Activated CD8-positive, alpha-beta memory T cell treated with anti-CD3 and anti-CD28 coated beads, Interleukin-2, amount 10 ng/mL, durations not matched to agents 7 days and 5 days (primary cell): Measurements from ENCODE around the gene SLC25A3. TPM values are rescaled to one million over a fixed set of nuclear protein-coding genes. Genes with fewer than 3 reads are reported as not detected.

Source experiments
- ATAC-seq: fragments of 150-1000 bp; cut with Tn5 transposase; one replicate; pipeline ENCODE4 v1.10.0; 2021; ENCODE audit warnings: moderate library complexity
- CTCF ChIA-PET: fragments of 350-600 bp; sonication (Branson Sonifier 250); formaldehyde crosslinking; loops from one replicate; lab custom pipeline; 2021; ENCODE audit warnings: antibody characterized with exemption; lab: Charles Lee
- DNase-seq: peaks from one replicate; pipeline ENCODE4 v3.0.0-alpha.2; 2020
- H3K27ac Mint-ChIP-seq: one replicate; pipeline ENCODE4 v1.8.0; 2021; ENCODE audit warnings: mild to moderate bottlenecking, mixed read lengths
- H3K27me3 Mint-ChIP-seq: one replicate; pipeline ENCODE4 v1.8.0; 2021; ENCODE audit warnings: mixed read lengths
- H3K36me3 Mint-ChIP-seq: one replicate; pipeline ENCODE4 v1.8.0; 2021; ENCODE audit warnings: mild to moderate bottlenecking, mixed read lengths
- H3K4me1 Mint-ChIP-seq: one replicate; pipeline ENCODE4 v1.8.0; 2021; ENCODE audit warnings: mixed read lengths
- H3K4me3 Mint-ChIP-seq: one replicate; pipeline ENCODE4 v1.8.0; 2021; ENCODE audit warnings: mild to moderate bottlenecking, moderate library complexity, mixed read lengths
- H3K9me3 Mint-ChIP-seq: one replicate; pipeline ENCODE4 v1.8.0; 2022; ENCODE audit warnings: low read depth, mixed read lengths
- total RNA-seq, 2 experiments: library from RNA; stranded (reverse); gene quantifications; one replicate each; pipeline ENCODE4 v1.2.3, GENCODE V29; 2021

Gene SLC25A3
- total RNA-seq, 2 experiments from 2014 or later = 360 to 485 TPM

DNA sequence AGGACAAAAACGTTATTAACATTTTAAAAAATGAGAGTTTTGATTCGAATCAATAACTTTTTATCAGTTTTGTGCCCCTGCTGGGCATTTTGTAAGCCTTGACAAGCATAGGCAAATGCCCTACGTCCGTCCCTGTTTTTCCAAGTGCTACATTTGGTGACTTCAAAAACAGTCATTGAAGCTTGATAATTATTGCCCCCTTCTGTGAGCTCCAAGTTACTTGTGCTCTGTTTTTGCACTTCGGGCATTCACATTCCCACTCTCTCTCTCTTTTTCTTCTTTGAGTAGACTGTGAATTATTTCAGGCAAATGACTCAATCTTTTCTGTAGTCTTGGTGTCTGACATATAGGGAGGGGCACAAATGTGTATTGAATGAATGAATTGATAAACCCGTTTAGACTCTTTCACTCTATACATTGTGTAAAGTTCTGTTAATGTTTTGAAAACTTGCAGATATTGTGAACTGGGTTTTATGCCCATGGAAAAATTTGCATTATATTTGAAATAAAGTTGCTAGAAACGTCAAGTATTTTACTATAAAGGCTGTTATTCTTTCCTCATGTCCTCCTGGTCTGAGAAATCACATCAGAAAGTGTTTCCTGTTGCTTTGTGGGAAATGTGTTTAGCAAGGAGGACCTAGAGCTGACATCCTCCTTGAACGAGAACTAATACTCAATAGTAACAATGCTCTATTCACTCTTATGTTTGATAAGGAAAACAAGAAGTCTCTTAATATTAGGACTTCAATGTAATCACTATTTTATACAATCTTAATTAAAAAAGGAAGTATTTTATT lies 53.0 kb downstream of the SLC25A3 start:
- DNase-seq (no peak), ATAC-seq (no peak)
- CTCF ChIA-PET = interaction anchor here (0.9 to 1.4 kb wide), 3 partner anchors 52 to 351 kb away, joined by 3 to 7 read pairs (median 3); partner anchors contain the start of gene SLC25A3
- H3K4me3 Mint-ChIP-seq = peak overlapping the region; percentile 92
- H3K27me3 Mint-ChIP-seq = no peaks in the 10 kb centered on the region
- peak overlapping the region; percentile 29 for H3K27ac Mint-ChIP-seq
- peaks cover 31% of the 10 kb centered on the region for H3K4me1 Mint-ChIP-seq
- peaks cover 31% of the 10 kb centered on the region for H3K36me3 Mint-ChIP-seq
- no peaks in the 10 kb centered on the region for H3K9me3 Mint-ChIP-seq

DNA sequence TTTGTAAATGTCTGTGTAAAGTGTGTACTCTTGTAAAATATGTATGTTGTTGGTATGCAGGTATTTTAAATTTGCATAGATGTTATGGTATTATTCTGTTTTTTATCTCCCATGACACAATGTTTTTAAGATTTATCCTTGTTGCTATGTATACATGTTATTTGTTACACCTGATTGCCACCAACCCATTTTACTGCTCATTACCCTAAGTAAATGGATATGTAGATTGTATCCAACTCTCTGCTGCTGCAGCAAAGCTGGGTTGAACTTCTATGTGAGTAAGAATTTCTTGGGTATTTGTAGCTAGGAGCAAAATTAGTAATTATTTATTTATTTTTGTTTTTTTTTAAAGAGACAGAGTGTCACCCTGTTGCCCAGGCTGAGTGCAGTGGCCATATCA lies 57.8 kb downstream of the SLC25A3 start:
- Mint-ChIP-seq H3K9me3 (no peaks in the 10 kb centered on the region), H3K27me3 (no peaks in the 10 kb centered on the region), H3K36me3 (peaks cover 33% of the 10 kb centered on the region), H3K4me1 (peaks cover 22% of the 10 kb centered on the region), H3K27ac (no peak overlapping the region), H3K4me3 (no peak overlapping the region)
- ATAC-seq (no peak), DNase-seq (no peak)
- CTCF ChIA-PET = interaction anchor here (1.1 to 1.9 kb wide), 4 partner anchors 85 to 160 kb away, joined by 3 to 7 read pairs (median 5); no protein-coding TSS in a partner anchor

DNA sequence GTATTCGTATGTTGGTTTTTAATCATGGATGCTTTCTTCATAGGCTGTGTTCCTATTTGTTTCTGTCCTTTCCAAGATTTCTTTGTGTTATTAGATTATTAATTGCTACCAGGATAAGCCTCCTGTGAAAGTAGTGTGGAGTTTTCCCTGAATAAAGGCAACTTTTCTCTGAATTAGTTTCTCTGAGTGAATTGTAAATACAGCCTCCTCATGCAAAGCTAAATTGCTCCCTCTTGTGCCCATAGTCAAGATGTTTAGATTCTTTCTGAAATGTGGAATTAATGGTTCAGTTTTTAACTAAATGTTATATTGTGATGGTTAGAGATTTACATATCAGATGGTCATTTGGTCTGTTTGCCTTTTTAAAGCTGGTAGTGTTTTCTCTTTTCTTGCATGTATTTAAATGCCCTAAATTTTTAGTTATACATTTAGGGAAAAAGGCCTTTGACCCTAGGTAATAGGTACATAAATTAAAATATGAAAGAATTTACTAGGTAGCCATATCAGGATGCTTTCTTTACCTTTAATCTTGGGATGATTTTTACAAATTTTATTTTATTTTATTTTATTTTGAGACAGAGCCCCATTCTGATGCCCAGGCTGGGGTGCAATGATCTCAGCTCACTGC lies 60.5 kb downstream of the SLC25A3 start:
- ATAC-seq = peak; percentile 37
- CTCF ChIA-PET = interaction anchor here (0.6 to 2.0 kb wide), 15 partner anchors 9 to 101 kb away, joined by 3 to 14 read pairs (median 4); partner anchors contain the start of gene IKBIP
- DNase-seq = no peak
- Mint-ChIP-seq H3K4me3 (no peak overlapping the region), H3K27ac (peak overlapping the region; percentile 15), H3K4me1 (peaks cover 22% of the 10 kb centered on the region), H3K27me3 (no peaks in the 10 kb centered on the region), H3K9me3 (no peaks in the 10 kb centered on the region), H3K36me3 (peaks cover 40% of the 10 kb centered on the region)

Other genes with a start within 250 kb of the SLC25A3 start
- gene TMPO, start 78.1 kb upstream of the SLC25A3 start, total RNA-seq = 100 to 1,000 TPM; 366 to 399 TPM
- 10 to 100 TPM; 28.9 to 29.3 TPM for gene IKBIP, start 51.1 kb downstream of the SLC25A3 start, total RNA-seq
- 10 to 100 TPM; 27.9 to 36.3 TPM for gene APAF1, start 51.6 kb downstream of the SLC25A3 start, total RNA-seq